ENCODE measurements around the gene PLD6.

DNA sequence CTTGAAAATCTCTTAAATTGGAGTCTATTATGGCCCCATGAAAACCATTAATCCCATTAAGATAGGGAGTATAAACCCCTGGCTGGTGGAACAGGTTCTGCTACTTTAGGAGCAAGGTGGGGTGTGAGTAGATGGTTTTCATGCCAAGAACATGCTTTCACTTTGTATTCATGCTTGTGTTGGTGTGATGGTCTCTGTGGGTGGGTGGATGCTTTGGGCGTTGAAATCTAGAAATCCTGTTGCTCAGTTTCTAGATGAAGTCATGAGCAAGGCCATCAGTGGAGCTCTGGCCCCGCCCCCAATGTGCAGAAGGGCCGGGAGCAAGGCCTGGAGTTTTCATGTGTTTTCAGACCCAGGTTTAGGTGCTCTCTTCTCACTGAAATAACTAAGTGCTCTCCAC is 20.1 kb downstream of the PLD6 start:
- no peak for TF ChIP-seq CTCF (conservative IDR thresholded peaks at IDR 0.05; ENCODE audit: low read length)
- no peak for TF ChIP-seq EZH2phosphoT487 (IDR thresholded peaks at IDR 0.05; ENCODE audit: borderline replicate concordance)

Data from Loucy (cell line).